GM12892 (cell line): ENCODE data around the gene VWA2.

Experiments
- POLR2A ChIP-seq: IDR thresholded peaks from 2 replicates; pipeline ENCODE4 v1.6.1; 2011; ENCODE audit warnings: low read depth, low read length, control low read depth
- TAF1 ChIP-seq: IDR thresholded peaks from 2 replicates; pipeline ENCODE4 v1.6.1; 2011; ENCODE audit warnings: low read depth, mild to moderate bottlenecking, control low read depth, low read length, borderline replicate concordance

- TF ChIP-seq POLR2A (no peak), TAF1 (no peak)
Measured at GRCh38 chr10:114301177-114301576, 62.1 kb downstream of the VWA2 start.
